Skeletal muscle cell (primary cell): ENCODE data around the gene NYAP1.
A peak's percentile ranks its signal among the peaks of the same experiment; 100 is the strongest.
"Not testable (repeated sequence)": the region's sequence is repeated elsewhere in the genome, so short reads cannot be mapped to it uniquely, and the experiment has no call there.

Experiments
- DNase-seq: peaks from one replicate; pipeline ENCODE4 v3.0.0-alpha.2; 2010; ENCODE audit warnings: low read depth
- H3K4me3 ChIP-seq: 2 replicates; pipeline ENCODE4 v1.5.1; 2011; ENCODE audit warnings: low read depth, mild to moderate bottlenecking, control low read depth, low read length, moderate library complexity

The NYAP1 gene

GRCh38 chr7:100483722-100484672, at the start of gene NYAP1:
Gene NYAP1, plus strand, starts transcription at chr7:100483927. Its CDS starts 1,385 bp downstream, at chr7:100485312.
- H3K4me3 ChIP-seq = peak within 1 kb of the TSS; percentile 69
- no peak for DNase-seq

GRCh38 chr7:100434297-100435144, 49.2 kb upstream of the NYAP1 start:
- peak overlapping the region; percentile 79 for H3K4me3 ChIP-seq
- no peak for DNase-seq

- no peak for DNase-seq
- H3K4me3 ChIP-seq = peak overlapping the region; percentile 79
Measured at GRCh38 chr7:100435401-100436304, 48.1 kb upstream of the NYAP1 start.

- DNase-seq = no peak
- H3K4me3 ChIP-seq = no peak overlapping the region
Measured at GRCh38 chr7:100437150-100438100, 46.3 kb upstream of the NYAP1 start.

- no peak for DNase-seq
- H3K4me3 ChIP-seq = no peak overlapping the region
Measured at GRCh38 chr7:100438172-100438571, 45.6 kb upstream of the NYAP1 start.

GRCh38 chr7:100438731-100439130, 45.0 kb upstream of the NYAP1 start:
- not testable (repeated sequence) for DNase-seq, H3K4me3 ChIP-seq

- not testable (repeated sequence) for H3K4me3 ChIP-seq, DNase-seq
Measured at GRCh38 chr7:100439244-100439643, 44.5 kb upstream of the NYAP1 start.

GRCh38 chr7:100441641-100442535, 41.8 kb upstream of the NYAP1 start:
- no peak for DNase-seq
- no peak overlapping the region for H3K4me3 ChIP-seq

GRCh38 chr7:100443096-100443840, 40.5 kb upstream of the NYAP1 start:
- DNase-seq = no peak

GRCh38 chr7:100444311-100445278, 39.1 kb upstream of the NYAP1 start:
- H3K4me3 ChIP-seq = no peak overlapping the region
- DNase-seq = peak; percentile 13

More at GRCh38 chr7:100443096-100443840, 40.5 kb upstream of the NYAP1 start:
- H3K4me3 ChIP-seq = no peak overlapping the region

GRCh38 chr7:100446040-100446439, 37.7 kb upstream of the NYAP1 start:
- peak; percentile 17 for DNase-seq
- no peak overlapping the region for H3K4me3 ChIP-seq

- H3K4me3 ChIP-seq, DNase-seq: not testable (repeated sequence)
Measured at GRCh38 chr7:100447363-100447762, 36.4 kb upstream of the NYAP1 start.

- no peak overlapping the region for H3K4me3 ChIP-seq
- DNase-seq = no peak
Measured at GRCh38 chr7:100449190-100449795, 34.4 kb upstream of the NYAP1 start.

- no peak overlapping the region for H3K4me3 ChIP-seq
- DNase-seq = no peak
Measured at GRCh38 chr7:100452513-100452912, 31.2 kb upstream of the NYAP1 start.

GRCh38 chr7:100453854-100454253, 29.9 kb upstream of the NYAP1 start:
- not testable (repeated sequence) for H3K4me3 ChIP-seq, DNase-seq
